H1 (cell line): Measurements from ENCODE around the gene GRIP1. TPM values are rescaled to one million over a fixed set of nuclear protein-coding genes. Genes with fewer than 3 reads are reported as not detected.

Source experiments
- ASH2L ChIP-seq: fragments of 200-600, 300-600 bp; sonication (generic); IDR thresholded peaks from one replicate; pipeline ENCODE4 v1.7.1; 2017; ENCODE audit warnings: low read length
- BRCA1 ChIP-seq: IDR thresholded peaks from 2 replicates; pipeline ENCODE4 v1.6.1; 2012; ENCODE audit warnings: low read depth, low read length, improper control_type of control experiment
- CHD7 ChIP-seq: fragments of 300-600 bp; sonication (generic); IDR thresholded peaks from 2 replicates; pipeline ENCODE4 v1.7.1; 2012; ENCODE audit warnings: low read length, moderate library complexity, mild to moderate bottlenecking, inconsistent platforms; ENCODE audit not compliant: insufficient replicate concordance
- E2F6 ChIP-seq: IDR thresholded peaks from 2 replicates; pipeline ENCODE4 v1.6.1; 2012; ENCODE audit warnings: inconsistent platforms
- TBP ChIP-seq: IDR thresholded peaks from 2 replicates; pipeline ENCODE4 v1.6.1; 2011; ENCODE audit warnings: low read depth, low read length, improper control_type of control experiment
- polyA plus RNA-seq, 7 experiments: library from polyadenylated mRNA; depleted of rRNA in 3 of 7; stranded (reverse) in 5 of 7; unstranded in 2 of 7; fragments of >200 nt in 5 of 7; fragments of 200-250 nt in 2 of 7; gene quantifications; 1 replicate in 5 of 7; 2 replicates in 1 of 7; 4 replicates in 1 of 7; pipeline versions ENCODE4 v1.2.1 to v1.2.3, GENCODE V29; 2011 to 2013; ENCODE audit warnings: missing spikeins in 2 of 7, mixed read lengths in 2 of 7
- total RNA-seq: library from RNA; stranded (reverse); fragmentation: NEBNext Ultra II Directional; extraction: Animal tissue kit (Norgen Biotek cat#: 25700); gene quantifications from 2 replicates; pipeline ENCODE4 v1.2.1, GENCODE V29; 2021

The GRIP1 gene
- total and polyA plus RNA-seq, 2 of the 8 experiments (the other 6 are each of a cell fraction or from before 2014, with no cell fraction given) = 4.5 to 27.3 TPM

- TF ChIP-seq CHD7 (no peak), ASH2L (no peak), BRCA1 (no peak), TBP (no peak), E2F6 (no peak)
Measured at GRCh38 chr12:66312189-66312588, 366.7 kb downstream of the GRIP1 start (continued).
